ENCODE data around the gene PTPRCAP.
"Not testable (repeated sequence)": the region's sequence is repeated elsewhere in the genome, so short reads cannot be mapped to it uniquely, and the experiment has no call there.

PTPRCAP gene

DNA sequence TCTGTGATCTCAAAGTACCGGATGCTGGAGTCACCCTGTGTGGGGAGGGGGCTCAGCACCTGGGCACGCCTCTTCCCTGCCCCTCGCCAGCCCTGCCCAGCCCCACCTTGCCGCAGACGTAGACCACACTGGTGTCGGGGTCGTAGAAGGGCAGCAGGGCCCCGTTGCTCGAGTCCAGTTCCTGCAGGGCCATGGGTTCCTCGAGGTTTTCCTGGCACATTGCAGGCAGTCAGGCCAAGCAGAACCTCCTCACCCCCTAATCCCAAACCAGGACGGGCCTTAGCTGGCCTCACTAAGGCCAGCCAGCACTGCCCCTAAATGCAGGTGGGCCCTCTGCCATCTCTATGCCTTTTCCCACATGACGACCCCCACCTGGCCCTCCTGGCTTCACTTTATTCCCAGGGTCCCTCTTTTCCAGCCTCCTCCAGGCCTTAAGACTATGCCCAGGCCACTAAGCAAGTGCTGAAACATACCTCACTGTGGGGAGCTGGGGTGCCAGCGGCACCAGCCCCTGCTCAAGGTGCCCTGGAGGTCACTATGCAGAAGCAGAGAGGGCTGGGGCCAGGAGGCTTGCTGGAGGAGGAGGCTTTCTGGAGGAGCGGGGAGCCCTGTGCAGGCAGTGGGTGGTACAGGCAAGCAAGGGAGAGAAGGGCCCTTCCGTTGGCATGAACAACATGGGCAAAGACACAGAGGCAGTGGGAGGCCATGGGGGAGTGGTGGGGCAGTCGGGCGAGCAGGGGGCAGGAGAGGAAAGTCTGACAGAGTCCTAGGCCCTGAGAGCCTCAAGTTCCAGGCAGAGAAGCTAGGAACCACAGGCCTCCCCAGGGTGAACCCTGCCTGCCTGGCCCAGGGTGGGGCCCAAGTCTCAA lies 3.0 kb upstream of the PTPRCAP start:
- no peak for DNase-seq

DNA sequence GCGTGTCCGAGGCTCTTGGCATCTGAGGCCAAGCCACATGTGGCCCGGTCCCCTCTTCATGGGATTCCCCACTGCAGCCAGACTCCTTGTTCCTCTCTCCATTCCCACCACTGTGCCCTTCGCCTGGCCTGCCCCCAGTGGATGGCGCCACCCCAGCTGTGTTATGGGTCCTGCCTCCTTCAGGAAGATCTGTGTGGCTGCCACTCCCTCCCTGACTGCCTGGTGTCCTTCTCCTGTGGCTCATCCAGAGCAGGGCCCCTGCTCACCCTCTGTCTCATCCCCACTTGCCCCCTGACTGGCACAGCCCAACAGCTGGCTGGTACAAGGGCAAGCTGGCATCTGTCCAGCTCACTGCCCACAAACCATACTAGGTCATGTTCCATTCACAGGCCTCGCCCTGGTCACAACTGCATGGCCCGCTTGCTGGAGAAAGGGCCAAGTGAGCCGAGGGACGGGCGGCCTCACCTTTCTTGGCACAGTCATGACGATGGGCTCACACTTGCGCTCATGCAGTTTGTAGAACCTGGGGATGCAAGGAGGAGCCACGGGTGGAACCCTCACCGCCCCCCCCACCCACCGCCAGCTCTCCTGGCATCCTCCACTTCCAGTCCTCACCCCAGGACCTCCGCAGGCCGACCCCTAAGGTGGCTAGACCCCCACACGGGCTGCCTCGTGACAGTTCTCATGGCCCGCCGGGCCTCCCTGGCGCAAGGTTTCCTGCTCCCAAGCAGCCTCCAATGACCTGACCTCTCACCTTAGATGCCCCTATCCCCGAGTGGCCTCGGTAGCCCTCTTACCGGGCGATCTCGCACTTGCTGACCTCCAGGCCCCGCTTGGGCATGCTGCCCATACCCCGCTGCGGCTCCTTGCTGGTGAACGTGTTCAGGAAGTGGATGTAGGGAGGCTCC lies 2.1 kb upstream of the PTPRCAP start:
- DNase-seq = no peak

DNA sequence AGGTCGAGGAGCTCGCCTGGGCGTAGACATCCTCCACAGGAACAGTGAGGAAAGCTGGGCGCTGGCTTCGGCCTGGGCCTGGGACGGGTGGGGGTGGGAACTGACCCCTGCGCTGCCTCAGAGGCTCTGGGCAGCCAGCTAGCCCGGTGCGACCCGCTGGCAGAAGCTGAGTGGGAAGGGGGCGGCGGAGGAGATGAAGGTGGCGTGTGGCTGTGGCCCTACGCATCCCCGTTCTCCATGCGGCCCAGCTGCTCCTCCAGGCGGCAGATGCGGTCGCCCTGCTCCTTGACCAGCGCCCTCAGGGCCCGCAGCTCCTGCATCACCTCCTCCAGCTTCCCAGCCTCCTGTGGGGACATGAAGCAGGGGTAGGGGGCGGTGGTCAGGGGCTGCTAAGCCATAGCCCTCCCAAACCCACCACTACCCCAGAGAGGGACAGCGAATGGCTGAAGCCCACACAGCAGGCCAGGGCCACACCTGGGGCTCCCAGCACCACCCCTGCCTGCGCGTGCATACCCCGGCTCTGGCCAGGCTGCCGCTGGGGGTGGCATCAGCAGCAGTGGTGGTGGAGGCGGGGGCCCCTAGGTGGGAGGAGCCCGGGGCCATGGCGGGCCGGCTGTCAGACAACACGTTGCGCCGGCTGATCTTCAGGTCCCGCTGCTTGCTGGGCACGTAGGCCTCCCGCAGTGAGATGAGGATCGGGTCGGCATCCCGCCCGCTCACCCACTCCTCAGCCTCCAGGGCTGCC lies 848 bp upstream of the PTPRCAP start:
- DNase-seq = no peak

DNA sequence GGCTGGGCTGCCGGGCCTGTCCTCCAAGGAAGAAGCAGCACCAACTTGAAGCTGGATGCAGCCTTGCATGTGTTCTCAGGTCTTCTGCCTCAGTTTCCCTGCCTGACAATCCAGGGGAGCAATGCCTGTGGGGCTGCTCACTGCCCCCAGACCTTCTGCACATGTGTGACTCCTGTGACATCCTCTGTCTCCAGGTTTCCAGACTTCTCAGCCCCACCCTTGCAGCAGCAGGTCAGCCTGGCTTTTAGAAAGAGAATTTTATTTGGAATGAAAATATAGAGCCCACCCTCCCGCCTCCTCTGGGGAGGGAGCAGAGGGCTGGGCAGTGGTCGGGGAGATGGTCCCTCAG lies 301 bp upstream of the PTPRCAP start:
- no peak for DNase-seq

DNA sequence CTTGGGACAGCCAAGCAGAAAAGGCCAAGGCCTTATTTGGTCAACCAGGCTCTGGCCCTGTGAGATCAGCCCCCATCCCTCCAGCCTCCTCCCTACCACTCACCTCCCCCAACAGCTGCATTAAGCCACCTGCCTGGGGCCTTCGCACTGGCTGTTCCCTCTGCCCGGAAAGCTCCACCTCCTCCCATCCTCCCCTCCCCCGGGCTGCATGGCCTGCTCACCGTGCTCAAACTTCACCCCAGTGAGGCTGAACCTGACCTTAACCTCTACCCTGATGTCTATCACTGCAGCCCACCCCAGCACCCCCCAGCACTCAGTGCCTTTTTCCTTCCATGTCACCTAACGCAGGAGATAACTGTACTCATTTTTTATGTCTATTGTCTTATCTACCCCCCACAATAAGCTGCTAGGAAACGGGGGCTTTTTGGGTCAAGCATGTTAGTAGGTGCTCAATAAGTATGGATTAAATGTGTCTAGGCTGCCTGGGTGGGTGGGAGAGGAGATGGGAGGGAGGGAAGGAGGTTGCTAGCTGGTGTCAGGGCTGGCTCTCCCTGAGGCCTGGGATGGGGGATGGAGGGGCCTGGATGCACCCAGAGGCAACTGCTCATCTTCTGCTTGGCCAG lies 912 bp downstream of the PTPRCAP start:
- no peak for DNase-seq

DNA sequence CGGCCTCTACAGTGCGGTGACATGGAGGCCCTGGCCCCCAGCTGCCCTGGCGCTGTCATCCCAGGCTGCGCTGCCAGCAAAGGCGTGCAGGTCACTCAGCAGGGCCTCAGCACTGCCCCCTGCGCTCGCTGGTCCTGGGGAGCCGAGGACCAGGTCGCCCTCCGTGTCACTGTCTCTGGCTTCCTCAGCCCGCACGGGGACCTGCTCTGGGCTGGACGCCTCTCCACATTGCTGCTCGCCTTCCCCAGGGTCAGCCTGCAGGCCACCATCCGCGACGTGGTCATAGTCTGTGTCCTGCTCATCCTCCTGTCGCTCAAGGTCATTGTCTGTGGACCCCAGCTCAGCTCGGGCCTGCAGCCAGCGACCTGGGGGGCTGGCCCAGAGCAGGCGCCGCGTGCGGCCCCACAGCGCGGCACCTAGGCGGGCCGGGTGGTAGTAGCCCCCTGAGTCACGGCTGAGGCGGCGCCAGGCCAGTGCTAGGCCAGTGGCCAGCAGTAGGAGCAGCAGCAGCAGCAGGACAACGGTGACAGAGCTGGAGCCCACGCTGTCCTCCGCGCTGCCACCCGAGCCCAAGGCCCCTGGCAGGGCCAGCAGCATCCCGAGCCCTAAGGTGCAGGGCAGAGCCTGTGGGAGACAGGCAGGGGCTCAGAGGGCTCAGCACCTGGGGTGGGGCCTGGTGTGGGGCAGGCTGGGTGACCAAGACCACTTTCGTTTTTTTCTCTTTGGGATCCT lies 1.6 kb downstream of the PTPRCAP start:
- DNase-seq = no peak

DNA sequence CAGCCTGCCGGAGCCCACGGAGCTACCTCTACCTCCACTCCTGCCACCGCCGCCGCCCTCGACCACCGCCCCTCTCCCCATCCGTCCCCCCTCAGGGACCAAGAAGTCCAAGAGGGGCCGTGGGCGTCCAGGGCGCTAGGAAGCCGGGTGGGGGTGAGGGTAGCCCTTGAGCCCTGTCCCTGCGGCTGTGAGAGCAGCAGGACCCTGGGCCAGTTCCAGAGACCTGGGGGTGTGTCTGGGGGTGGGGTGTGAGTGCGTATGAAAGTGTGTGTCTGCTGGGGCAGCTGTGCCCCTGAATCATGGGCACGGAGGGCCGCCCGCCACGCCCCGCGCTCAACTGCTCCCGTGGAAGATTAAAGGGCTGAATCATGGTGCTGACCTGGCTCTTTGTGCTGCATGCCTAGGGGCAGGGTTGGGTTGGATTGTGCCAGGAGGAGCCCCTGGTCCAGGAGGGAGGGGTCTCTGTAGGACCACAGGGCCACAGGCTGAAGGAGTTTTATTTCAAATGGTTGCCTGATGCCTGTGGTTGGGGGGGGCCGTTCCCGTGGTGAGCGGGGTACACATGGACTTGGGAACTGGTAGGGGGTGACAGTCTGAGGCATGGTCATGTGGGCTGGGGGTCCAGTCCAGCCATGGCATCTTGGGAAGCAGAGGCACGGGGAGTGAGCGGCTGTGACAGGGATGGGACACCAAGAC lies 2.3 kb downstream of the PTPRCAP start:
- no peak for DNase-seq

DNA sequence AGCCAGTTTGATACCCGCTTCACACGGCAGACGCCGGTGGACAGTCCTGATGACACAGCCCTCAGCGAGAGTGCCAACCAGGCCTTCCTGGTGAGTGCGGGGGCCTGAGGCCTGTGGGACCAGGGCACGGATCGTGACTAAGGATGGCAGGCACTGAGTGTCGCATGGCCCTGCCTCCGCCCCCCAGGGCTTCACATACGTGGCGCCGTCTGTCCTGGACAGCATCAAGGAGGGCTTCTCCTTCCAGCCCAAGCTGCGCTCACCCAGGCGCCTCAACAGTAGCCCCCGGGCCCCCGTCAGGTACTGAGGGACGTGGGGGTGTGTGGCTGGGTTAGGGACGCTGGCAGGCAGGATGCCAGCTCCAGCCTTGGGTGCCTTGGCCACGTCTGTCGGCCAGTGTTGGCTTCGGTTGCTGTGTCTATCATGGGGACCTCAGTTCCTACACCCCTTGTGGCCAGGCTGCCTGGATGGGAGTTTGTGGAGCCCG lies 3.0 kb downstream of the PTPRCAP start:
- no peak for DNase-seq

DNA sequence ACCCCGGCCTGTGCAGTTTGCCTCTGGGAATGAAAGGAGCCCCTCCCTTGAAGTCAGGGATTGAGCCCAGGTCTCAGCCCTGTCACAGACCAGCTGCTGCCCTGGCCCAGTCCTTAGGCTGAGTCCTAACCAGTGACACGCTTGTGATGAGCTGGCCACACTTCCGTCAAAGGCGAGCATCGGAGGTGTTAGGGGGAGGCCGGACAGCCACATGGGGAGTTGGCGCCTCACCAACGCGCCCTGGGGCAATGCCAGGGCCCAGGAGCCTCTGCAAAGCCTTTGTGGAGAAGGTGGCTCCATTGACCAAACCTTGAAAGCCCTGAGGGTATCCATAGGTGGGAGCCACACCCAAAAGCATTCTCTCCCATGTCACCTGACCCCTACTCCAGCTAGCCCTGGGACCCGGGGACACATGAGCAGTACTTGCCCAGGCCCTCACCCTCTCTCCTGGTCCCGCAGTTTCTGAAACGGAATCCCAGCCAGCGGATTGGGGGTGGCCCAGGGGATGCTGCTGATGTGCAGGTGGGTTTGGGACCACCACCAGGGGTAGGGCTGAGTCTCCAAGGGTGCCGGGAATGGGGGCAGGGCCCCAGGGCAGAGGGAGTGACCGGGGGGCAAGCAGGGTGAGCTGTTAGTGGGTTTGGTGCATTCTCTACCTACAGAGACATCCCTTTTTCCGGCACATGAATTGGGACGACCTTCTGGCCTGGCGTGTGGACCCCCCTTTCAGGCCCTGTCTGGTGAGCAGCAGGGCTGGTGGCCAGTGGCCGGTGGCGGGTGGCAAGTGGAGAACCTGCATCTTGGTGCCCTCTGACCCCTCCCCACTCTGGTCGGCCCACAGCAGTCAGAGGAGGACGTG lies 3.7 kb downstream of the PTPRCAP start:
- DNase-seq = no peak

DNA sequence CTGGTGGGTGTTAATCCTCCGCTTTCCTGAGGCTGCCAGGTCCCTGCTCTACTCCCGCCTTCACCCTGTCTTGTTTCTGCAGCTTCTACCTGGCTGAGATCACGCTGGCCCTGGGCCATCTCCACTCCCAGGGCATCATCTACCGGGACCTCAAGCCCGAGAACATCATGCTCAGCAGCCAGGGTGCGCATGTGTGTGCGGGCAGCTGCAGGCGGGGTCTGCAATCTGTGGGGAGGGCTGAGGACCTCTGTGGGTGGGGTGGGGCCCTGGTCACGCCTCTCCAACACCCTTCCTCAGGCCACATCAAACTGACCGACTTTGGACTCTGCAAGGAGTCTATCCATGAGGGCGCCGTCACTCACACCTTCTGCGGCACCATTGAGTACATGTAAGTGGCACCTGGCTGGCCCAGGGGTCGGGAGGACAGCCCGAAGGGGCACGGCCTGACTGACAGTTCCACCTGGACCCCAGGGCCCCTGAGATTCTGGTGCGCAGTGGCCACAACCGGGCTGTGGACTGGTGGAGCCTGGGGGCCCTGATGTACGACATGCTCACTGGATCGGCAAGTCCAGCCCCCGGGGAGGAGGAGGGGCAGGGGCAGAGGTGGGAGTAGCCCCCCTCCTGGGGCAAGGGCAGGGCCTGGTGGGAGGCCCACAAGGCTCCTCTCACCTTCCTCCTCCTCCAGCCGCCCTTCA lies 4.7 kb downstream of the PTPRCAP start:
- DNase-seq = no peak

DNA sequence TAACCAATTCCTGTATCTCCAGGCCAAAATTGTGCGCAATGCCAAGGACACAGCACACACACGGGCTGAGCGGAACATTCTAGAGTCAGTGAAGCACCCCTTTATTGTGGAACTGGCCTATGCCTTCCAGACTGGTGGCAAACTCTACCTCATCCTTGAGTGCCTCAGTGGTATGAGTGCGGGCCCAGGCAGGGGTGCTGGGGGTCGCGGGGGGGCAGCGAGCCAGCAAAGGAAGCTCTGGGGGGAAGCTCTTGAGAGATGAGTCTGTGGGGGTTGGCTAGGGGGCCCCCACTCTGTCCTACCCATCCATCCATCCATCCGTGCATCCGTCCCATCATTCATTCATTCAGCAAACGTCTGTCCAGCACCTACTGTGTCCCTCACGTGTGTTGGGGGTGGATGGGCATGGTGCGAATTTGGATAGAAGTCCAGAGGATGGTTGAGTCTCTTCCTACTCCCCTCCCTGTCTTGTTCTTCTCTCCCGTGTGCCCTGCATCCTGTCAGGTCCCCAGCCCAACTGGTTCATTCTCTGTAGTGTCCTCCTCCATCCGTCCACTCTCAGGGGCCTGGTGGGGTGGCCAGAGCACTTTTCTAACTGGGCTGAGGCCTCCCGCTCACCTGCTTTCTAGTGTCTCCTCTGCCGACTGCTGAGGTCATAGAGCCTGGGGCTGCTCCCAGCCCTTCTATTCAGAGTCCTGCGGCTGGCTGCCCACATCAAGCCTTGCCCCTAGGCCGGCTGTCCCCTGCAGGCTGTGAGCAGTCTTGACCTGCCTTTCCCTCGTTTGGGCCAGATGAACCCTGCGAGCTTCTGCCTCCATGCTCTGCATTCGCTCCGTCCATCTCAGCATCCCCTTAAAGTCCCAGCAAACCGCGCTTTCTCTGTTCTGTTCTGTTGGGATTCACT lies 5.9 kb downstream of the PTPRCAP start:
- DNase-seq = no peak

DNA sequence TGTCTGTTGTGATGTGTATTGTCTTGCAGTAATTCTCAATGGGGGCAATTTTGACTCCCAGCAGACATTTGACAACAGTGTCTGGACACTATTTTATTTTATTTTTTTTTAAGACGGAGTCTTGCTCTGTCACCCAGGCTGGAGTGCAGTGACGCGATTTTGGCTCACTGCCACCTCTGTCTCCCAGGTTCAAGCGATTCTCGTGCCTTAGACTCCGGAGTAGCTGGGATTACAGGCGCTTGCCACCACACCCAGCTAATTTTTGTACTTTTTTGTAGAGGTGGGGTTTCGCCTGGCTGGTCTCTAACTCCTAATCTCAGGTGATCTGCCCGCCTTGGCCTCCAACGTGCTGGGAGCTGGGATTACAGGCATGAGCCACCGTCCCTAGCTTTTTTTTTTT lies 7.8 kb downstream of the PTPRCAP start:
- DNase-seq = no peak

DNA sequence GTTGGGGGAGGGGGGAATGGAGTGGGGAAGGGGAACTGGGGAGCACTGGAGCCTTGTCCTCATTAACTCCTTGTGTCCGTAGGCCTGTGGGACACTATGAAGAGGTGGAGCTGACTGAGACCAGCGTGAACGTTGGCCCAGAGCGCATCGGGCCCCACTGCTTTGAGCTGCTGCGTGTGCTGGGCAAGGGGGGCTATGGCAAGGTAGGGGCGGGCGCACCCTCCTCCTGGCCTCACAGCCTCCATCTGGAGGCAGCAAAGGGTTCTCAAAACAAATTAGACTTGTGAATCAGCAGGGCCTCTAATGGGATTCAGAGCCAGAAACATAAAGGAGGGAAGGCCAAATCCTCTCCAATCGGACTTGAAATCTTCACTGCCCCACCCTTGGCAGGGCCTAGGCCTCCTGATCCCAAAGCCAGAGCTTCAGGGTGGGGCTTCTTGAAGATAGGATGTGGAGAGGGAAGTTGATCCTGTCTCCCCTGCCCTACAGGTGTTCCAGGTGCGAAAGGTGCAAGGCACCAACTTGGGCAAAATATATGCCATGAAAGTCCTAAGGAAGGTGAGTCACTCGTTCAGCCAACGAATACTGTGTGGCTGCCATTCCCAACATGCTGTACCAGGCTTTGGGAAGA lies 8.3 kb downstream of the PTPRCAP start:
- DNase-seq = no peak

DNA sequence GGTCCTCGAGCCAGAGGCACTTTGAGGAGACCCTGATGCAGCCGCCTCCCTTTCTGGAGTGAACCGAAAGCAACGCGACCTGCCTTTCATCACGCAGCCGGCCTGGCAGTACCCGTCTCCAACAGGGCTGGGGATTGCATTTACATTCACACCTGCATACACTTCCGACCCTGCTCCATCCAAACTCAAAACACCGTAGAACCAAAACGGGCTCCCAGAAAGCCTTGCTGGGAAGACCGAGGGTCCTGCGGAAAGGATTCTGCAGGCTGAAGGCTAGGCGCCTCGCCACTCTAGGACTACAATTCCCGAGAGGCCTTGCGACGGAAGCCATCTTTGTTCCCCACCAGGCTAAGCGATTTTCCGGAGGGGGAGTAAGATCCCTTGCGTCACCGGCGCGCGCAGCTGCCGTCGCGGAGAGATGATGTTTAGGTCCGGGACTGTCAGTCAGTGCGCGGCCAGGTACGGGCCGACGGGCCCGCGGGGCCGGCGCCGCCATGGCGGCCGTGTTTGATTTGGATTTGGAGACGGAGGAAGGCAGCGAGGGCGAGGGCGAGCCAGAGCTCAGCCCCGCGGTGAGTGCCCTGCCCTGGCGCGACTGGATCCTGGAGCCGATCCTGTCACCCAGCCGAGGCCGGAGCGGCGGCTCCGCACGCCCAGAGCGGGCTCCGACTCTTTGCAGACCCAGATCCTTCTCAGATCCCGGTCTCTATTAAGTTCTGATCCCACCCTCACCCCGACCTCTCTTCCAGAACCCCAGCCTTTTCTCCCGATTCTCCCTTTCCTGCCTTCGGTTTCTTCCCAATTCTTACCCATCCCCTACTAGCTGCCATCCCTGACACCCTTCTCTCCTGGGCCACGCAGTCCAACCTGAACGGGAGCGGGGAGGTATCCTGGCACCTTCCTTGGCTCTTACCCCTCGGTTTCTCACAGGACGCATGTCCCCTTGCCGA lies 9.2 kb downstream of the PTPRCAP start, which contains the start of gene RPS6KB2:
TSS of gene RPS6KB2 (plus strand) at position 443 of the 950 bp plus-strand sequence. CDS start at position 495, 52 bp downstream.
- DNase-seq = peak; percentile 73

DNA sequence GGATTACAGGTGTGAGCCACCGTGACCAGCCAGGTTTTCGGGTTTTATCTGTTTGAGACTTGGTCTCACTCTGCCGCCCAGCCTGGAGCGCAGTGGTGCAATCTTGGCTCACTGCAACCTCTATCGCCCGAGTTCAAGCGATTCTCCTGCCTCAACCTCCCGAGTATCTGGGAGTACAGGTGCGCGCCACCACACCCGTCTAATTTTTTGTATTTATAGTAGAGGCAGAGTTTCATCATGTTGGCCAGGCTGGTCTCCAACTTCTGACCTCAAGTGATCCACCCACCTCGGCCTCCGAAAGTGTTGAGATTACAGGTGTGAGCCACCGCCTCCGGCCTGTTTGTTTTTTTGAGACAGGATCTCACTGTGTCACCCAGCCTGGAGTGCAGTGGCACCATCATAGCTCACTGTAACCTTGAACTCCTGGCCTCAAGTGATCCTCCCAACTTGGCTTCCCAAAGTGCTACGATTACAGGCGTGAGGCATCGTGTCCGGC lies 10.1 kb downstream of the PTPRCAP start:
- not testable (repeated sequence) for DNase-seq

DNA sequence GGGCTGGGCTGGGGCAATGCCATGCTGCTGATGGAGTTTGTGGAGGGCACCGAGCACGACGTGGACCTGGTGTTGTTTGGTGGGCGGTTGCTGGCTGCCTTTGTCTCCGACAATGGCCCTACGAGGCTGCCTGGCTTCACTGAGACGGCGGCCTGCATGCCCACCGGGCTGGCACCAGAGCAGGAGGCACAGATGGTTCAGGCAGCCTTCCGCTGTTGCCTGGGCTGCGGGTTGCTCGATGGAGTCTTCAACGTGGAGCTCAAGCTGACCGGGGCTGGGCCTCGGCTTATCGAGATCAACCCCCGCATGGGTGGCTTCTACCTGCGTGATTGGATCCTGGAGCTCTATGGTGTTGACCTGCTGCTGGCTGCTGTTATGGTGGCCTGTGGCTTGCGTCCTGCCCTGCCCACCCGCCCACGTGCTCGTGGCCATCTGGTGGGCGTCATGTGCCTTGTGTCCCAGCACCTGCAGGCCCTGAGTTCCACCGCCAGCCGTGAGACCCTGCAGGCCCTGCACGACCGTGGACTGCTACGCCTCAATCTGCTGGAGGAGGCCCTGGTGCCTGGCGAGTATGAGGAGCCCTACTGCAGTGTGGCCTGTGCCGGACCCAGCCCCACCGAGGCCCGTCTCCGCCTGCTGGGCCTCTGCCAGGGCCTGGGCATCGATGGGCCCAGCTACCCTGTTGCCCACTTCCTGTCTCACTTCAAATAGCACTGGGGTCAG lies 13.4 kb downstream of the PTPRCAP start:
- no peak for DNase-seq

All from NCI-H524 treated with DMSO at 0.1 percent for 48 hours (cell line).